Heart left ventricle (tissue), 13 donors: ENCODE data around the gene NPHP1.

ENCODE experiments used
- CTCF ChIP-seq, 12 donors: fragments of 200-600 bp; sonication (generic) in 4 of 12; IDR thresholded peaks; one replicate each; pipeline versions ENCODE4 v1.5.0 to v1.8.0; 2018 to 2022; ENCODE audit warnings: antibody characterized with exemption in 12 of 12, mild to moderate bottlenecking in 5 of 12
- POLR2A ChIP-seq, 2 donors: fragments of 450-650 bp; IDR thresholded peaks; one replicate each; pipeline ENCODE4 v1.6.1; 2017; ENCODE audit warnings: antibody characterized with exemption in 2 of 2, mild to moderate bottlenecking in 2 of 2, moderate library complexity in 2 of 2
- donor health status: ischemic (EF 13 %, LVEDD 7.1; RV severe dilation, severe dysfunction).
- donor health status: DM: no; HTN: yes; CAD: no.
- donor health status: DM: no; HTN: no; CAD: no.
- donor health status: ischemic (EF 25% LVEDD 6.9; RV normal size, moderate dysfunction).
- donor health status: ischemic (EF 25% LVEDD 5.7; RV mildly dilated, moderate dysfunction).
- donor health status: ischemic (EF 35%, LVEDD 5.7; RV mildly dilated, moderate dysfunction).
- donor health status: nonischemic (EF 11% LVEDD 7.7; RV severe dilation, severe dysfunction).
- donor health status: DM: yes; HTN: yes; CAD: no.
- donor health status: PGD.
- donor health status: ischemic (EF 29% LVEDD 5.4; RV normal size, mild dysfunction).
- donor health status: nonischemic (EF 23%, LVEDD 6.1; RV moderate dilation, normal function).

- TF ChIP-seq CTCF (IDR thresholded peaks at IDR 0.05) (no peak), POLR2A (IDR thresholded peaks at IDR 0.05) (no peak)
Observed at GRCh38 chr2:110114831-110115255, 90.0 kb downstream of the NPHP1 start.
